PC-9 (cell line): ENCODE results near the gene RGS7. TPM values are rescaled to one million over a fixed set of nuclear protein-coding genes. Genes with fewer than 3 reads are reported as not detected.

Source experiments
- BruUV-seq: library from RNA; stranded (reverse); fragments of 400-500 nt; replicated peaks from 2 replicates; lab custom pipeline; 2021; lab: Mats Ljungman, UMichigan
- CTCF ChIA-PET: fragments of 300-600 bp; sonication (Branson Sonifier 250); formaldehyde crosslinking; loops from one replicate; lab custom pipeline; 2022; ENCODE audit warnings: antibody characterized with exemption; lab: Charles Lee
- POLR2A ChIA-PET: fragments of 300-600 bp; sonication (Branson Sonifier 250); formaldehyde crosslinking; loops from one replicate; lab custom pipeline; 2022; ENCODE audit warnings: antibody characterized with exemption; ENCODE audit not compliant: unreplicated experiment; lab: Charles Lee
- DNase-seq, 2 experiments: peaks; one replicate each; pipeline versions ENCODE4 v3.0.0 to v3.0.0-alpha.2; 2015 to 2022; ENCODE audit warnings: mixed read lengths in 1 of 2
- H2AFZ ChIP-seq: fragments of 200-600 bp; sonication (generic); 2 replicates; pipeline ENCODE4 v1.8.1; 2017; ENCODE audit warnings: antibody characterized with exemption
- H3F3A ChIP-seq: fragments of 200-600 bp; sonication (generic); 2 replicates; pipeline ENCODE4 v1.8.1; 2017; ENCODE audit warnings: antibody characterized with exemption, mild to moderate bottlenecking, low read depth; ENCODE audit not compliant: insufficient read depth
- H3K27ac ChIP-seq: fragments of 200-600 bp; sonication (generic); 2 replicates; pipeline ENCODE4 v1.6.1; 2016; ENCODE audit warnings: mixed run types
- H3K27me3 ChIP-seq: fragments of 200-600 bp; sonication (generic); 2 replicates; pipeline ENCODE4 v1.6.1; 2016; ENCODE audit warnings: low read depth, mixed run types; ENCODE audit not compliant: insufficient read depth
- H3K36me3 ChIP-seq: fragments of 200-600 bp; sonication (generic); 2 replicates; pipeline ENCODE4 v1.6.1; 2016; ENCODE audit warnings: low read depth, mixed run types
- H3K4me1 ChIP-seq: fragments of 200-600 bp; sonication (generic); replicated peaks from 2 replicates; pipeline ENCODE4 v1.6.1; 2016; ENCODE audit warnings: mixed run types; ENCODE audit not compliant: insufficient read depth
- H3K4me2 ChIP-seq: fragments of 200-600 bp; sonication (generic); 2 replicates; pipeline ENCODE4 v1.6.1; 2017; ENCODE audit warnings: mixed run types
- H3K4me3 ChIP-seq: fragments of 200-600 bp; sonication (generic); 2 replicates; pipeline ENCODE4 v1.6.1; 2016; ENCODE audit warnings: mixed run types
- H3K79me2 ChIP-seq: fragments of 200-600 bp; sonication (generic); 2 replicates; pipeline ENCODE4 v1.6.1; 2017; ENCODE audit warnings: low read depth, mixed run types
- H3K9me2 ChIP-seq: fragments of 200-600 bp; sonication (generic); 2 replicates; pipeline ENCODE4 v1.8.1; 2017; ENCODE audit warnings: mild to moderate bottlenecking; ENCODE audit not compliant: insufficient read depth
- H3K9me3 ChIP-seq: fragments of 200-600 bp; sonication (generic); 2 replicates; pipeline ENCODE4 v1.8.1; 2016; ENCODE audit warnings: low read depth; ENCODE audit not compliant: insufficient read depth
- H4K20me1 ChIP-seq: fragments of 200-600 bp; sonication (generic); 2 replicates; pipeline ENCODE4 v1.8.1; 2017; ENCODE audit not compliant: insufficient read depth
- EZH2 ChIP-seq: fragments of 200-600 bp; sonication (generic); IDR thresholded peaks from 2 replicates; pipeline ENCODE4 v1.8.0; 2017; ENCODE audit warnings: antibody characterized with exemption, low read depth
- intact Hi-C: fragments of 100-400 bp; cut with micrococcal nuclease; formaldehyde crosslinking; loops from one replicate; pipeline ENCODE4 v1.10.0; 2022; ENCODE audit not compliant: unreplicated experiment
- total RNA-seq: library from RNA; stranded (reverse); gene quantifications from 2 replicates; pipeline ENCODE4 v1.2.3, GENCODE V29; 2021
- TF ChIP-seq, protein P1 (sequence below): fragments of 200-600 bp; sonication (generic); conservative IDR thresholded peaks from 2 replicates; pipeline ENCODE4 v1.6.1; 2017; ENCODE audit warnings: mixed run types, antibody characterized with exemption, mild to moderate bottlenecking, moderate library complexity

The RGS7 gene
- total RNA-seq, 1 experiment from 2014 or later = 5.8 TPM

GRCh38 chr1:240928265-240928664 lies 428.7 kb downstream of the RGS7 start:
- H3K27ac ChIP-seq = no peak overlapping the region
- no peak overlapping the region for H3K4me2 ChIP-seq
- intact Hi-C loops = no loop called here
- peaks cover 9% of the 10 kb centered on the region for H3K27me3 ChIP-seq
- BruUV-seq = no TSS peak
- H3K36me3 ChIP-seq = no peaks in the 10 kb centered on the region
- H3K4me3 ChIP-seq = no peak overlapping the region
- H3K4me1 ChIP-seq = no peaks in the 10 kb centered on the region
- POLR2A ChIA-PET = no interaction called here
- H3K9me3 ChIP-seq = no peaks in the 10 kb centered on the region; the same call in 1 of the 2 replicates
- H2AFZ ChIP-seq = no peak overlapping the region
- H3K79me2 ChIP-seq = no peaks in the 10 kb centered on the region
- no peak for DNase-seq
- H4K20me1 ChIP-seq = no peaks in the 10 kb centered on the region
- no peak for TF ChIP-seq EZH2
- TF ChIP-seq, protein P1, sequence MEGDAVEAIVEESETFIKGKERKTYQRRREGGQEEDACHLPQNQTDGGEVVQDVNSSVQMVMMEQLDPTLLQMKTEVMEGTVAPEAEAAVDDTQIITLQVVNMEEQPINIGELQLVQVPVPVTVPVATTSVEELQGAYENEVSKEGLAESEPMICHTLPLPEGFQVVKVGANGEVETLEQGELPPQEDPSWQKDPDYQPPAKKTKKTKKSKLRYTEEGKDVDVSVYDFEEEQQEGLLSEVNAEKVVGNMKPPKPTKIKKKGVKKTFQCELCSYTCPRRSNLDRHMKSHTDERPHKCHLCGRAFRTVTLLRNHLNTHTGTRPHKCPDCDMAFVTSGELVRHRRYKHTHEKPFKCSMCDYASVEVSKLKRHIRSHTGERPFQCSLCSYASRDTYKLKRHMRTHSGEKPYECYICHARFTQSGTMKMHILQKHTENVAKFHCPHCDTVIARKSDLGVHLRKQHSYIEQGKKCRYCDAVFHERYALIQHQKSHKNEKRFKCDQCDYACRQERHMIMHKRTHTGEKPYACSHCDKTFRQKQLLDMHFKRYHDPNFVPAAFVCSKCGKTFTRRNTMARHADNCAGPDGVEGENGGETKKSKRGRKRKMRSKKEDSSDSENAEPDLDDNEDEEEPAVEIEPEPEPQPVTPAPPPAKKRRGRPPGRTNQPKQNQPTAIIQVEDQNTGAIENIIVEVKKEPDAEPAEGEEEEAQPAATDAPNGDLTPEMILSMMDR = no peak
- no peaks in the 10 kb centered on the region for H3F3A ChIP-seq
- H3K9me2 ChIP-seq = no peaks in the 10 kb centered on the region; the same call in 1 of the 2 replicates
- CTCF ChIA-PET = no interaction called here

DNA sequence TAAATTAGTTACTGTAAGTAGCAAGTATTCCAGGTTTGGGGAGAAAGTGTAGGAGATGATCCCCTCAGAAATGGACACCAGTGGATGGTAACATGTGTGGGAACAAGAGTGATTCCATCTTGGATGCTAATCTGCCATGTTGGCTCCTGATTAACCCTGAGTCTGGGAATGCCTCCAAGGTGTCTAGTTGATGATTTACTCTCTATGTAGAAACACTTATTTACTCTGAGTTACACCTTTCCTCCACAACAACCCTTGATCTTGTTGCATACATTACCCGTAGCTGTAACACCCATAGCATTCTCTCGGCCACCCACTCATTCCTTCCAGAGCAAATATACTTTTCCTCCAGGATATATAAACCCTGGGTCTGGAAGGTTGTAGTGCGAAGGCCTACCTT lies 429.2 kb downstream of the RGS7 start:
- CTCF ChIA-PET = no interaction called here
- POLR2A ChIA-PET = no interaction called here
- TF ChIP-seq, protein P1 = no peak
- no peak for TF ChIP-seq EZH2
- intact Hi-C loops = no loop called here
- no peaks in the 10 kb centered on the region for H4K20me1 ChIP-seq
- H3K4me1 ChIP-seq = no peaks in the 10 kb centered on the region
- no peak overlapping the region for H3K4me2 ChIP-seq
- H3K9me2 ChIP-seq = no peaks in the 10 kb centered on the region; the same call in 1 of the 2 replicates
- peaks cover 9% of the 10 kb centered on the region for H3K27me3 ChIP-seq
- H3K36me3 ChIP-seq = no peaks in the 10 kb centered on the region
- no peaks in the 10 kb centered on the region; the same call in 1 of the 2 replicates for H3K9me3 ChIP-seq
- no TSS peak for BruUV-seq
- H2AFZ ChIP-seq = no peak overlapping the region
- no peak overlapping the region for H3K27ac ChIP-seq
- no peak overlapping the region for H3K4me3 ChIP-seq
- H3F3A ChIP-seq = no peaks in the 10 kb centered on the region
- H3K79me2 ChIP-seq = no peaks in the 10 kb centered on the region
- no peak for DNase-seq

- H3K79me2 ChIP-seq = no peaks in the 10 kb centered on the region
- intact Hi-C loops = no loop called here
- no peak overlapping the region for H2AFZ ChIP-seq
- no peak overlapping the region for H3K4me2 ChIP-seq
- CTCF ChIA-PET = no interaction called here
- H3K9me2 ChIP-seq = no peaks in the 10 kb centered on the region; the same call in none of the 2 replicates
- no peaks in the 10 kb centered on the region for H4K20me1 ChIP-seq
- POLR2A ChIA-PET = no interaction called here
- DNase-seq = no peak
- TF ChIP-seq, protein P1 = no peak
- no peak for TF ChIP-seq EZH2
- H3K36me3 ChIP-seq = no peaks in the 10 kb centered on the region
- H3K27me3 ChIP-seq = peaks cover 6% of the 10 kb centered on the region
- H3F3A ChIP-seq = no peaks in the 10 kb centered on the region
- H3K9me3 ChIP-seq = no peaks in the 10 kb centered on the region; the same call in 1 of the 2 replicates
- no peak overlapping the region for H3K4me3 ChIP-seq
- BruUV-seq = no TSS peak
- no peaks in the 10 kb centered on the region for H3K4me1 ChIP-seq
- H3K27ac ChIP-seq = no peak overlapping the region
Measured at GRCh38 chr1:240925273-240925672, 431.7 kb downstream of the RGS7 start.
